ACC112 (cell line): Measurements from ENCODE around the gene OR11A1.
"Not testable (repeated sequence)": the region's sequence is repeated elsewhere in the genome, so short reads cannot be mapped to it uniquely, and the experiment has no call there.

Experiments
- H2AFZ ChIP-seq: fragments of 200-600 bp; sonication (generic); one replicate; pipeline ENCODE4 v1.6.0; 2017; ENCODE audit warnings: antibody characterized with exemption, low read length; ENCODE audit not compliant: unreplicated experiment
- H3K27ac ChIP-seq: fragments of 200-600 bp; sonication (generic); 2 replicates; pipeline ENCODE4 v1.5.1; 2014; ENCODE audit warnings: low read depth, mild to moderate bottlenecking, antibody characterized with exemption, low read length, moderate library complexity
- H3K27me3 ChIP-seq: fragments of 200-600 bp; sonication (generic); 2 replicates; pipeline ENCODE4 v1.6.1; 2014; ENCODE audit warnings: mild to moderate bottlenecking, antibody characterized with exemption, low read length, moderate library complexity, mixed read lengths; ENCODE audit not compliant: insufficient read depth
- H3K36me3 ChIP-seq: fragments of 200-600 bp; sonication (generic); 2 replicates; pipeline ENCODE4 v1.6.1; 2016; ENCODE audit warnings: mild to moderate bottlenecking, antibody characterized with exemption, low read length, moderate library complexity, mixed read lengths; ENCODE audit not compliant: insufficient read depth
- H3K4me1 ChIP-seq: fragments of 200-600 bp; sonication (generic); one replicate; pipeline ENCODE4 v1.6.1; 2016; ENCODE audit warnings: low read length, mixed read lengths; ENCODE audit not compliant: insufficient read depth, unreplicated experiment, control insufficient read depth
- H3K4me3 ChIP-seq: fragments of 200-600 bp; sonication (generic); 2 replicates; pipeline ENCODE4 v1.5.1; 2014; ENCODE audit warnings: mild to moderate bottlenecking, low read depth, low read length
- H3K79me2 ChIP-seq: fragments of 200-600 bp; sonication (generic); one replicate; pipeline ENCODE4 v1.6.0; 2016; ENCODE audit warnings: low read length; ENCODE audit not compliant: control insufficient read depth, unreplicated experiment, insufficient read depth

OR11A1 gene

GRCh38 chr6:29447670-29448069 is 9.2 kb downstream of the OR11A1 start:
- no peaks in the 10 kb centered on the region for H3K36me3 ChIP-seq
- H3K79me2 ChIP-seq, result no peaks in the 10 kb centered on the region
- H3K4me3 ChIP-seq, result no peak overlapping the region
- H3K27ac ChIP-seq, result no peak overlapping the region
- H3K4me1 ChIP-seq, result no peaks in the 10 kb centered on the region
- H3K27me3 ChIP-seq, result no peaks in the 10 kb centered on the region
- H2AFZ ChIP-seq, result no peak overlapping the region

DNA sequence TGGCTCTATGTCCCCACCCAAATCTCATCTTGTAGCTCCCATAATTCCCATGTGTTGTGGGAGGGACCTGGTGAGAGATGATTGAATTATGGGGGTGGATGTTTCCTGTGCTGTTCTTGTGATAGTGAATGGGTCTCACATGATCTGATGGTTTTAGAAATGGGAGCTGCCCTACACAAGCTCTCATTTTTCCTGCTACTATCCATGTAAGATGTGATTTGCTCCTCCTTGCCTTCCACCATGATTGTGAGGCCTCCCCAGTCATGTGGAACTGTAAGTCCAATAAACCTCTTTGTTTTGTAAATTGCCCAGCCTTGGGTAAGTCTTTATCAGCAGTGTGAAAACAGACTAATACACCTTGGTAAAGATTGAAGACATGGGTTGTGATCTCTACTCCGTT is 12.8 kb downstream of the OR11A1 start:
- not testable (repeated sequence) for H3K79me2 ChIP-seq, H3K4me1 ChIP-seq, H3K4me3 ChIP-seq, H2AFZ ChIP-seq, H3K27me3 ChIP-seq, H3K36me3 ChIP-seq, H3K27ac ChIP-seq

GRCh38 chr6:29442719-29443118 is 14.2 kb downstream of the OR11A1 start:
- H3K27me3 ChIP-seq, result no peaks in the 10 kb centered on the region
- H3K36me3 ChIP-seq, result no peaks in the 10 kb centered on the region

GRCh38 chr6:29439006-29439405 is 17.9 kb downstream of the OR11A1 start, which contains the start of gene OR10C1:
TSS of gene OR10C1 (plus strand) at chr6:29439306. CDS start at chr6:29440016, 710 bp downstream.
- no peaks in the 10 kb centered on the region for H3K4me1 ChIP-seq
- H3K27me3 ChIP-seq, result no peaks in the 10 kb centered on the region
- no peaks in the 10 kb centered on the region for H3K79me2 ChIP-seq
- H2AFZ ChIP-seq, result no peak within 1 kb of the TSS
- H3K36me3 ChIP-seq, result no peaks in the 10 kb centered on the region
- H3K27ac ChIP-seq, result no peak within 1 kb of the TSS
- H3K4me3 ChIP-seq, result no peak within 1 kb of the TSS

More at GRCh38 chr6:29442719-29443118, 14.2 kb downstream of the OR11A1 start:
- H3K27ac ChIP-seq, result no peak overlapping the region
- no peak overlapping the region for H2AFZ ChIP-seq
- no peak overlapping the region for H3K4me3 ChIP-seq
- H3K4me1 ChIP-seq, result no peaks in the 10 kb centered on the region
- H3K79me2 ChIP-seq, result no peaks in the 10 kb centered on the region

DNA sequence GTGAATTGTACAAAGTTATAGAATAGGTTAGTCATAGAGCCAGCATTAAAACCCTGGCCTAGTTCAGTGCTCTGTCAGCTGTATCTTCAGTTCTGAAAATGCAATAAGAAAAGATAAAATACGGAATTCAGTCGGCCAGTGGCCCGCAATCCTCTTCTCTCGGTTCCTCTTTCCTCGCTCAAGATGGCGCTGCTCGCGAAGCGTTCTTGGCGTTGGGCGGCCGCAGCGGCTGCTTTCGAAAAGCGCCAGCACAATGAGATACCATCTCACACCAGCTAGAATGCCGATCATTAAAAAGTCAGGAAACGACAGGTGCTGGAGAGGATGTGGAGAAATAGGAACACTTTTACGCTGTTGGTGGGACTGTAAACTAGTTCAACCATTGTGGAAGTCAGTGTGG is 20.1 kb downstream of the OR11A1 start:
- not testable (repeated sequence) for H3K27ac ChIP-seq, H3K4me1 ChIP-seq, H3K4me3 ChIP-seq, H2AFZ ChIP-seq, H3K27me3 ChIP-seq, H3K79me2 ChIP-seq, H3K36me3 ChIP-seq

DNA sequence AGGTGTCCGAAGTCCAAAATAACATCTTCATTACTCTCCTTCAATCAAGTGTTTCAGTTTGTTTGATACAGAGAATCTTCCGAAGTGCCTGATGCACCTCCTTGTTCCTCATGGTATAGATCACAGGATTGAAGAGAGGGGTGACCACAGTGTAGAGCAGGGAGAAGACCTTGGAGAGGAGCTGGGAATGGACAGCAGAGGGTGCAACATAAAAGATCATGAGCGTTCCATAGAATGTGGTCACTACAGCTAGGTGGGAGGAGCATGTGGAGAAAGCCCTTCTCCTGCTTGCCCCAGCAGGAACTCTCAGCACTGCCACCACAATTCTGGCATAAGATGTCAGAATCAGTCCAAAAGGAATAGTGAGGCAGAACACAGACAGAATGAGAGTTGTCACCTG is 30.2 kb downstream of the OR11A1 start:
- H3K4me3 ChIP-seq, result no peak overlapping the region
- H3K27ac ChIP-seq, result no peak overlapping the region
- no peaks in the 10 kb centered on the region for H3K79me2 ChIP-seq
- H3K27me3 ChIP-seq, result no peaks in the 10 kb centered on the region
- no peaks in the 10 kb centered on the region for H3K4me1 ChIP-seq
- H2AFZ ChIP-seq, result no peak overlapping the region
- no peaks in the 10 kb centered on the region for H3K36me3 ChIP-seq

- Histone ChIP-seq H2AFZ (no peak overlapping the region), H3K36me3 (no peaks in the 10 kb centered on the region), H3K79me2 (no peaks in the 10 kb centered on the region), H3K4me3 (no peak overlapping the region), H3K27ac (no peak overlapping the region), H3K4me1 (no peaks in the 10 kb centered on the region), H3K27me3 (no peaks in the 10 kb centered on the region)
Measured at GRCh38 chr6:29425075-29425474, 31.8 kb downstream of the OR11A1 start.

- Histone ChIP-seq H3K4me1 (no peaks in the 10 kb centered on the region), H3K36me3 (no peaks in the 10 kb centered on the region), H3K27ac (no peak overlapping the region), H2AFZ (no peak overlapping the region), H3K79me2 (no peaks in the 10 kb centered on the region), H3K4me3 (no peak overlapping the region), H3K27me3 (no peaks in the 10 kb centered on the region)
Measured at GRCh38 chr6:29424575-29424974, 32.3 kb downstream of the OR11A1 start.

GRCh38 chr6:29424168-29424567 is 32.7 kb downstream of the OR11A1 start:
- H3K4me1 ChIP-seq, result no peaks in the 10 kb centered on the region
- H3K27ac ChIP-seq, result no peak overlapping the region
- no peaks in the 10 kb centered on the region for H3K79me2 ChIP-seq
- H3K27me3 ChIP-seq, result no peaks in the 10 kb centered on the region
- H3K4me3 ChIP-seq, result no peak overlapping the region
- no peaks in the 10 kb centered on the region for H3K36me3 ChIP-seq
- no peak overlapping the region for H2AFZ ChIP-seq

- Histone ChIP-seq H3K79me2 (no peaks in the 10 kb centered on the region), H2AFZ (no peak overlapping the region), H3K4me1 (no peaks in the 10 kb centered on the region), H3K36me3 (no peaks in the 10 kb centered on the region), H3K4me3 (no peak overlapping the region), H3K27me3 (no peaks in the 10 kb centered on the region), H3K27ac (no peak overlapping the region)
Measured at GRCh38 chr6:29419516-29419915, 37.4 kb downstream of the OR11A1 start.

DNA sequence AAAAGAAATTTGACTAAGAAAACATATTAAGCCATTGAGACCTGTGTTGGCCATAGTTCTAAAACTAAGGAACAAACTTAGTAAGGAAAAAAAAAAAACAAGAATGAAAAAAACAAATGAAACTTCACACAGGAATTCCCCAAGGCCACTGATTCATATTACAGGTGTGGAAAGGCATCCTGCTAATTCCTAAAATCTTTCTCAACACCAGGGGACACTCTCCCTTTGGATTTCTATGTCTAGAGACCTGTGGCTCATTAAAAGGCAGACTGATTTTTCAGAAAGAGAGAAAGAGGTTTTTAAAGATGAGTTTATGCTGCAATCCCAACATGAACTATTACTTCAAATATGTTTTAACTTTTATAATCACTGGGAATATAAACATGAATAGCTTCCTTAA is 42.3 kb downstream of the OR11A1 start, which contains the start of gene OR12D1:
OR12D1 (plus strand) TSS at position 341 of the 400 bp plus-strand sequence.
- Histone ChIP-seq H3K4me3 (no peak within 1 kb of the TSS), H2AFZ (no peak within 1 kb of the TSS), H3K36me3 (no peaks in the 10 kb centered on the region), H3K79me2 (no peaks in the 10 kb centered on the region), H3K4me1 (no peaks in the 10 kb centered on the region), H3K27ac (no peak within 1 kb of the TSS), H3K27me3 (no peaks in the 10 kb centered on the region)
